Measurements from ENCODE around the gene FTSJ1.
"Not testable (repeated sequence)": the region's sequence is repeated elsewhere in the genome, so short reads cannot be mapped to it uniquely, and the experiment has no call there.

FTSJ1 gene

GRCh38 chrX:48475774-48476577 is at the start of gene FTSJ1:
TSS of gene FTSJ1 (plus strand) at chrX:48476199. CDS start at chrX:48478048, 1,849 bp downstream.
- DNase-seq (ENCODE audit: low spot score) = peak; percentile 89

DNA sequence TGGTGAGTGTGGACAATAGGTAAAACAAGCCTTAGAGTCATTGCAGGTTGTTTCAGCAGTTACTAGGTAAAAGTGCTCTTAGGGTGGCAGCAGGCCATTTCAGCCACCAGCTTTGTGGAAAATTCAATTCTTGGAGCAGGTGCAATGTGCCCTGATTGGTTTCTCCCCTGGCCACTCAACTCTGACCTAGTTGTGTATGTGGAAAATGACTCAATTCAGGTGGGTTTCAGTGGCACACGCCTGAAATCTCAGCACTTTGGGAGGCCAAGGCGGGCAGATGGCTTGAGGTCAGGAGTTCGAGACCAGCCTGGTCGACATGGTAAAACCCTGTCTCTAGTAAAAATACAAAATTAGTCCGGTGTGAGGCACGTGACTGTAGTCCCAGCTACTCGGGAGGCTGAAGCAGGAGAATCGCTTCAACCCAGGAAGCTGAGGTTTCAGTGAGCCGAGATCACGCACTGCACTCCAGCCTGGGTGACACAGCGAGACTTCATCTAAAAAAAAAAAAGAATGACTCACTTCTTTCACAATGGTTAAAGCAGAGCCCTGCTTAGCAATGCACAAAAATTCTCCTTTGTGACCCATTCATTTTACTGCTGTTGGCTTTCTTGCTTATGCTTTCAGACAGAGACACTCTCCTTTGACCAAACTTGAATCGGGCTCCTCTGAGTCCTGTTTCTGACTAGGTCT is 48.8 kb upstream of the FTSJ1 start:
- DNase-seq (ENCODE audit: low spot score) = not testable (repeated sequence)

GRCh38 chrX:48429606-48430005 is 46.4 kb upstream of the FTSJ1 start:
- not testable (repeated sequence) for DNase-seq (ENCODE audit: low spot score)

- DNase-seq (ENCODE audit: low spot score) = not testable (repeated sequence)
These were observed 45.8 kb upstream of the FTSJ1 start for GRCh38 chrX:48430166-48430565.

GRCh38 chrX:48433713-48434112 is 42.3 kb upstream of the FTSJ1 start:
- DNase-seq (ENCODE audit: low spot score) = not testable (repeated sequence)

DNA sequence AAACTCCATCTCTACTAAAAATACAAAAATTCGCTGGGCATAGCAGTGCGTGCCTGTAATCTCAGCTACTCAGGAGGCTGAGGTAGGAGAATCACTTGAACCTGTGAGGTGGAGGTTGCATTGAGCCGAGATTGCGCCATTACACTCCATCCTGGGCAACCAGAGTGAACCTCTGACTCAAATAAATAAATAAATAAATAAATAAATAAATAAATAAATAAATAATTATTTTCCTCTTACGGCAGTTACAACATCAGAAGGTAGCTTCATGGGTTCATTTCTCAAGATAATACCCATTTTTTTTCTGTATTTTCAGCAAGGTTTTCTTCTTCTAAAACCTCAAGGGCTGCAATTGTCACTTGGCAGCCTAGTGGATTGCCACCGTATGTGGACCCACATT is 28.8 kb upstream of the FTSJ1 start:
- DNase-seq (ENCODE audit: low spot score) = not testable (repeated sequence)

- no peak for DNase-seq (ENCODE audit: low spot score)
These were observed 25.9 kb upstream of the FTSJ1 start for GRCh38 chrX:48450076-48450475.

DNA sequence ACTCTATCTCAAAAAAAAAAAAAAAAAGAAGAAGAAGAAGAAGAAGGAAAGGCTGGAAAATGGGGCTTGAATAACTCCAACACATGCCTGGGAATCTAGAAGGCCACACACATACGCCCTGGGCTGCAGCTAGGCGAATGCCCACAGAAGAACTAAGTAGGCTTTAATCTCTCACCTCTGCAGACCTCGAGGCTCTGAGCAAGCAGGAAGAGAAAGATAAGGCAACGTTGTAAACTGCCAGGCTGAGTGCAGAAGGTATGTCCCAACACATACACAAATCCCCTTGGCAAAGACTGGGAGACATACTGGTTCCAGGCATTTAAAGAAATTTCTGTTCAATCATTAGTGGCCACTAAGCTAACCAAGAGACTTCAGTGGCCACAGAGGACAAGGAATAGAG is 24.3 kb upstream of the FTSJ1 start:
- no peak for DNase-seq (ENCODE audit: low spot score)

- DNase-seq (ENCODE audit: low spot score) = no peak
These were observed 19.2 kb upstream of the FTSJ1 start for GRCh38 chrX:48456628-48457331.

DNA sequence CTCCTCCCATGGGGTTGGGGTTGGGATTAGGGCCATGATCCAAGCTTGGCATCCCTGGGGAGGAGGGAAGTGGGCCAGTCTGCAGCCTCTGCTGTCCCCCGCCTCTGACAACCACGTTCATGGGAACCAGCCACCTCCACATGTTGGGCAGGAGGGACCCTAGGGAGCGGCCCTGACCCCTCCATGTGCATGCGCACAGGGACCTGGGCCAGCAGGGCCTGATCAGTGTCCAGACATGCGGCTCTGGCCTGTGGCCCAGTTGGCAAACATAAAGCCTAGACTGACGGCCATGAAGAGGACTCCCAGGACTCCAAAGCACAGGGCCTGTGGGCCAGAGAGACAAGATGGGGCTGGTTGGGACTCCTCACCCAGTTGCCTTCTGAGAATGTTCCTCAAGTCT is 17.3 kb upstream of the FTSJ1 start:
- DNase-seq (ENCODE audit: low spot score) = no peak

- DNase-seq (ENCODE audit: low spot score) = no peak
These were observed 16.5 kb upstream of the FTSJ1 start for GRCh38 chrX:48459483-48459882.

DNA sequence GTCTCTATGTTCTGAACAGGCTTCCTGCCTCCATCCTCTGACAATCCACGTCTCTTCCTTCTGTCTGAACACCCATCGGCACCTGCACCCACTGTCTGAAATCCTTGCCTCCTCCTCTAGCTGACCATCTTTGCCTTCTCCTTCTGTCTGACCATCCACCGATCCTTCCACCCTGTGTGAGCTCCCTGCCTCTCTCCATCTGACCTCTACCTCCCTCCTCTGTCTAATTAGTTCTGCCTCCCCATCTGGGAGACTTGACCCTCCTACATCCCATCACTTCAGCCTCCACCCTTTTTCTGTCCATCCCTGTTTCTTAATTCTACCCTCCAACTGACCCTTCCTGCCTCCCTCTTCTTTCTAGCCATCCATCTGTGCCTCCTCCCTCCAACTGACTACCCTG is 16.0 kb upstream of the FTSJ1 start:
- no peak for DNase-seq (ENCODE audit: low spot score)

GRCh38 chrX:48460606-48461005 is 15.4 kb upstream of the FTSJ1 start:
- DNase-seq (ENCODE audit: low spot score) = no peak

DNA sequence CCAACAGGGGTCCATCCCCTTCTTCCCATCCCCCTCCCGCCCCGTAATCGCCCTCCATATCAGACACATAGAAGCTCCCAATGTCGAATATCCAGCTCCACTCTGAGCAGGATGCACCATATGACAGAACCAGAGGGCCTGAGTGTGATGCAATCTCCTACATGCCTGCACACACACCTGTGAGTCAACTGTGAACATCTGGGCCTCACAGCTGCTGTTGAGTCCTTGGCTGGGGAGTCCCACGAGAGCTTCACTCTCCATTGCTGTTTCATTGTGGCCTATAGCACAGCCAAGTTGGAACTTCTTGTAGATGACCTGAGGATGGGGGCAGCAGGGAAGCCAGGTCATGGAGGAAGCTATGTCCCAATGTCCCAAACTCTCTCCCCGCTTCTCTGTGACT is 14.2 kb upstream of the FTSJ1 start:
- no peak for DNase-seq (ENCODE audit: low spot score)

DNA sequence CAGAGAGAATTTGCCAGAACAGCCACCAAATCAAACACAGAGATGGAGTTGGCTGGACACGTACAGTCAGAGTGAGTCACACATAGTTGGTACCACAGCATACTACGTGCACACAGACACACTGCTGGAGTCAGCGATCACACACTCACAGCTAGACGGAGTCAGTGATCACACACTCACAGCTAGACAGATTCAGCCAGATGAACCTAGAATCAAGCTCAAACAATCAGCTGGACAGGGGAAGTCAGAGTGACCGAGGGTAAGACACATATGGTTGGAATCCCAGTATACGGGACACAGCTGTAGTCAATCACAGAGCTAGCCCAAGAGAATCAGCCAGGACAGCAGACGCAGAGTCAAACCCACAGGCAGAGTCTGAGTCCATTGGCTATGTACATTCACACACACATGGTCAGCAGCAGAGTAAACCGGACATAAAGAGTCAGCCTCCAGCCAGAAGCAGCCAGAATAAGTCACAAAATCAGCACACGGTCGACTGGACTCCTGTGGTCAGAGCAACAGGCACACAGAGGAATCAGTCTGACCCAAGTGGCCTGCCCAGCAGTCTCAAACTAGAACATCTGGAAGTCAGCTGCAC is 10.6 kb upstream of the FTSJ1 start:
- no peak for DNase-seq (ENCODE audit: low spot score)

GRCh38 chrX:48466696-48467095 is 9.3 kb upstream of the FTSJ1 start:
- no peak for DNase-seq (ENCODE audit: low spot score)

DNA sequence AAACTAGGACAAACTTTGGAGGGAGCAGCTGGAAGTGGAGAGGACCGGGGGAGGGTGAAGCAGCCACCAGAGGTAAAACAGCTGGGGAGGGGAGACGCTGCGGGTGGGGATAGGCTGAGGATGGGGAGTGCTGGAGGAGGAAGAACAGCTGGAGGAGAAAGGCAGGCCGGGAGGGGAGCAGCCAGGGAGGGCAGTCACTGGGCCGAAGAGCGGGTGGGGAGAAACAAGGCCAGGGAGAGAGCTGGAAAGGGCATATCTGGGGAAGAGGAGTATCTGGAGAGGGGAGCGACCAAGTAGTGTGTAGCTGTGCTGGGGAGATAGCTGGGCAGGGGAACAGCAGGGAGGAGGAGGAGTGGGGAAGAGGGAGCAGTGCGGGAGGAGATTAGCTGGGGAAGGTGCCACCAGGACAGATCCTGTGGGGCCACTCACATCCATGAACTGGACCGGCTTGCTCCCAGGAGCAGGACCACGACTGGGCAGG is 8.7 kb upstream of the FTSJ1 start:
- DNase-seq (ENCODE audit: low spot score) = no peak

- no peak for DNase-seq (ENCODE audit: low spot score)
These were observed 7.7 kb upstream of the FTSJ1 start for GRCh38 chrX:48468247-48468671.

GRCh38 chrX:48468693-48469691 is 7.0 kb upstream of the FTSJ1 start:
- DNase-seq (ENCODE audit: low spot score) = no peak

GRCh38 chrX:48470110-48470832 is 5.7 kb upstream of the FTSJ1 start, which contains the start of gene SLC38A5:
TSS of gene SLC38A5 (minus strand) at chrX:48470260. CDS start at chrX:48467924, 2,336 bp downstream.
- no peak for DNase-seq (ENCODE audit: low spot score)

Data from pons (tissue), 1 donor.